HG03457 (cell line): ENCODE results near the gene ACD.

ENCODE experiments used
- ATAC-seq: cut with Tn5 transposase; IDR thresholded peaks from one replicate; pipeline ENCODE4 v1.9.1; 2021; ENCODE audit warnings: moderate number of reproducible peaks; ENCODE audit not compliant: unreplicated experiment

Gene ACD

GRCh38 chr16:67648088-67648763 lies 11.8 kb downstream of the ACD start:
- ATAC-seq = no peak

DNA sequence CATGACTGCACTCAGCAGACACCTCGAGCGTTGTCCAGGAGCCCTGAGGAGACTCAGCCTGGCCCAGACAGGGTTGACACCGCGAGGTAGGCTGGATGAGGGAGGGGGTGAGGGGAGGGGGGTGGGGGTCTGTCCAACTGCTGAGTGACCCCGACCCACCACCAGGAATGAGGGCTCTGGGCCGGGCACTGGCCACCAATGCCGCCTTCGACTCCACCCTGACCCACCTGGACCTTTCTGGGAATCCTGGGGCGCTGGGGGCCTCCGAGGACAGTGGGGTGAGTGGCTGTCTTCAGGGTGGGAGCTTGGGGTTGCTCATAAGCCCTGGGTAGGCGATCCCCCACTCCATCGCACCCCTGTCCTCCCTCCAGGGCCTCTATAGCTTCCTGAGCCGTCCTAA lies 12.4 kb downstream of the ACD start:
- ATAC-seq = no peak

DNA sequence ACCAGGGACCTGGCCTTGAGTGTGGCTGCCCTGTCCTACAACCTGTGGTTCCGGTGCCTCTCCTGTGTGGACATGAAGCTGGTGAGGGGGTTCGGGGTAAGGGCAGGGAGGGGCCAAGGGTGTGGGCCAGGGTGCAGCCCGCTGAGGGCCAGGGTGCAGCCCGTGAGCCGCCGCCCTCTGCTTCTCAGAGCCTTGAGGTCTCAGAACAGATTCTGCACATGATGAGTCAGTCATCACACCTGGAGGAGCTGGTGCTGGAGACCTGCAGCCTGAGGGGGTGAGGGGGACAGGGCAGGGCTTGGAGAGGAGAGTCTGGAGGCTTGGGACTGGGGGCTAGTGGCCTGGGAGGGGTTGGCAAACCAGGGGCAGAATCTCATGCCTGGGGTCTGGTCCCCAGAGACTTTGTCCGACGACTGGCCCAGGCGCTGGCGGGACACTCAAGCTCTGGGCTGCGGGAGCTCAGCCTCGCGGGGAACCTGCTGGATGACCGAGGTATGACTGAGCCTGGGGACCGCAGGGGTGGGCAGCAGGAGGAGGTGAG lies 12.9 kb downstream of the ACD start:
- no peak for ATAC-seq

GRCh38 chr16:67645397-67646121 lies 14.5 kb downstream of the ACD start:
- ATAC-seq = no peak

DNA sequence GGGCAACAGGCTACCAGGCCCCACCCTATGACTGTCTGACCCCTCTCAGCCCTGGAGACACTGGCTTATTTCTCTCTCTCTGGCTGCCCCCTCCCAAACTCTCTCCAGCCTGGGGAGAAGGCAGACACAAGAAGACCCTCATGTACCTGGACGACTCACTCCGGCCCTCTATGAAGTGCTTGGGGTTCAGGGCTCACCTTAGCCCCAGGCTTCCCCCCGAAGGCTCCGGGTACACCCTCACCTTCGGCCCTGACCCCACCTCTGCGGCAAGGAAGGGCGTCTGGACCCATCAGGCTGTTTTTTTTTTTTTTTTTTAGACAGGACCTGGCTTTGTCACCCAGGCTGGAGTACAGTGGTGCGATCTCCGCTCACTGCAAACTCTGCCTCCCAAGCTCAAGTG lies 16.0 kb downstream of the ACD start:
- ATAC-seq = no peak

DNA sequence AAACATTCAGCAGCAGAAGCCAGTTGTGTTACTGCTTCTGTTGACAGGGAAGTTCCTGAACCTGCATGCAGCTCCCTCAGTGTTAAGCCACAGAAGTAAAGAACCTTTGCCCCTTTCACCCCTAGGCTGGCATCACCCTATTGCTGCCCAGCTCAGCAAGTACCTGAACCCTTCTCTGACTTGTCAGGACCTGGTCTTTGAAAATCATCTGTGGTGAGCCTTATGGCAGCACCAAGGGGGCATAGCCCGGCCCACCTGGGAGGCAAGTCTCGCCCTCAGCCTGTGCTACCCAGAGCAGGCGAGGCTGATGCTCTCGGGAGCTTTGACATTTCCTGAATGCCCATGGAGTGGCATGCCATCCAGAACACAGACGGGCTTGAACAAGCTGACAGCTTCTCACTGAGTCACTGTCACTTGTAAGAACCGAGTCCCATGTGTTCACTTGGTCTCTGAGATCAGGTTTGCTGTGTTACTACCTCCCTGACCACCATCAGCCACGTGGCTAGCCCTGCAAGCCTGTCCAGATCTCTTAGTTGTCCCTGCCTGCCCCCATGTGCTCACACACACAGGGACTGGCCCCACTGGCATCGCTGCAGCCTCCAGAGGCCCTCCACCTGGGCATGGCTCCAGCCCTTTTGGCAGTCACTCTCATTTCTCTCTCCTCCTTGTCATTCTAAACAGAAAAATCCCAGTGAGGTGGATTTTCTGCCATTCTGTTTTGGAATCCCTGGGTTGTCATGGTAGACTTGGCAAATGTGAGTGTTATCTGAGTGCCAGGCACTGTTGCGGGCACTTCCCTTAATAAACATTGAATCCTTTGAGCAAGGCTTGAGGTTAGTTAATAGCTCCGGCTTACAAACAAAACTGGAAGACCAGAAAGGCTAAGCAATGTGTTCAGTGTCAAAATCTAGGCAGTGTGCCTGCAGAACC lies 18.0 kb downstream of the ACD start:
- ATAC-seq = no peak

- ATAC-seq = no peak
Measured at GRCh38 chr16:67637625-67638024, 22.4 kb downstream of the ACD start.

GRCh38 chr16:67636713-67637112 lies 23.3 kb downstream of the ACD start:
- ATAC-seq = no peak

GRCh38 chr16:67632415-67633172 lies 27.5 kb downstream of the ACD start:
- ATAC-seq = no peak

- no peak for ATAC-seq
Measured at GRCh38 chr16:67628216-67628615, 31.8 kb downstream of the ACD start.

- no peak for ATAC-seq
Measured at GRCh38 chr16:67613808-67614207, 46.3 kb downstream of the ACD start.

- no peak for ATAC-seq
Measured at GRCh38 chr16:67608364-67608763, 51.7 kb downstream of the ACD start.
